Left lobe of liver (tissue), 2 donors: ENCODE data around the gene WLS. TPM values are rescaled to one million over a fixed set of nuclear protein-coding genes. Genes with fewer than 3 reads are reported as not detected.
A peak's percentile ranks its signal among the peaks of the same experiment; 100 is the strongest.

ENCODE experiments used
- ATAC-seq: fragments of 200-7000 bp; cut with Tn5 transposase; one replicate; pipeline ENCODE4 v1.9.1; 2020; ENCODE audit warnings: mild to moderate bottlenecking, moderate library complexity
- DNase-seq: peaks from one replicate; pipeline ENCODE4 v3.0.0-alpha.2; 2020; ENCODE audit warnings: low spot score
- total RNA-seq: library from RNA; stranded (reverse); gene quantifications from one replicate; pipeline ENCODE4 v1.2.1, GENCODE V29; 2021
- donor health status: DM: no; HTN: no; CAD: no; lungs with moderate emphysema.
- donor health status: DM: no; HTN: yes; CAD: no.

Gene WLS
- total RNA-seq, 1 donor from 2014 or later = 11.2 TPM

DNA sequence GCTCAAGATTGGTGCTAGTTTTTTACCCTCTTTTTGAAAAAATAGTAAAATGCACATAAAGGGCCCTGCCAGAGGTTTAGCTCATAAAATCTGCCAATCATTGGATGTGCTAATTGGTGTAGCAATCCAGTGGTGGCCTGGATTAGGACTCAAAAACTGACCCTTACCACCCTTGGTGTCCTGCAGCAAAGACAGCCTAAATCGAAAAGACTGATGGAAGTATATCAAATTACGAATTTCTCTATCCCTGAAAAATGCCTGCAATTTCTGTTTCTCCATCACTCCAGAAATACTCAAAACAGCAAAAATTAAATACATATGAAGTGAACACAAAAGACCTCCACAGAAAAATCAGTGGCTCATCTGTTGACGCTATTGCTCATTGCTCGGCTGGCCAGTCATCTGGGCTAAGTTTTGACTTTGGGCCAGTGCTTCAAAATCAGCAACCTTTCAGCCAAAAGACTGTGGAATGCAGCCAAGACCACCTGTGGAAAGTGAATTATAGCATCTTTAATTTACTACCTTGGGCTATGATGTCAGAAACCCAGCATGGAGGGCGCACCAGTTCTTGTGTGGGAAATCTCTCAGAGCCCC, 30.0 kb downstream of the WLS start:
- no peak for DNase-seq
- ATAC-seq = no peak

GRCh38 chr1:68201546-68202238, 30.6 kb downstream of the WLS start:
- ATAC-seq (no peak), DNase-seq (no peak)

DNA sequence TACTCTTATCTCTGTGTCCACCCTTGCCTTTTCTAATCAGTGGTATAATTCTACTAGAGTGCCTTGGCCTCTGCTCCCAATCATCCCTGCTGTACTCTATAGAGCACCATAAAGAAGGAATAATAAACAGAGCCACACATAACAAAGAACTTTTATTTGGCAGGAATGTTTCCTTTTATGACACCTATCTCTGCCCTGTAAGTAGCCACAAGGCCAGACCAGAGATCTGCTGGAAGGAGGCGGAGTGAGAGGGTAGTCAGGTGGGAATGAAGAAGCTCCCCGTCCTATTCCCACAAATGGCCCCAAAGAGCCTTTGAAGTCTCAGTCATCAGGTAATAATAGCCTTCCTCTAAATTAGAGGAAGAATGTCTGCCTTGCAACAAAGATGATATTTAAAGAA, 32.7 kb downstream of the WLS start:
- ATAC-seq = no peak

GRCh38 chr1:68198752-68199151, 33.6 kb downstream of the WLS start:
- DNase-seq = no peak

More for the DNA sequence above, 32.7 kb downstream of the WLS start:
- DNase-seq = no peak

DNA sequence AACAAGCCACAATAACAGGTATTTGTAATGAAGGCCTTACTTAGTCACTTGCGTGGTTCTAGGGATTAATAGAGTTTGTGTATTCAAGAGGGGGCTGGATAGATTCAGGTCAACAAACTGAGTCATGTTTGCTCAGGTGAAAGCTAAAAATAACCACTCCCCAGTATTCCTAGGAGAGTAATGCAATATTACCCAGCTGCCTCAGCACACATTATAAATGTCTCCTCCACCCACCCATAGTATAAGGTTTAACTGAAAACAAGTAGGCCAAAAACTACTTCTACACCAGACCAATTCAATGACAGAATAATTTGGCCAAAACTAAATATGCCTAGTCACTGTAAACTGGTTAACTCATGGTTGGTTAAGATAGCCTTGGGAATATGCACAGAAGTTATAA, 34.4 kb downstream of the WLS start:
- DNase-seq (no peak), ATAC-seq (peak; percentile 93)

More at GRCh38 chr1:68198752-68199151, 33.6 kb downstream of the WLS start:
- ATAC-seq = no peak

GRCh38 chr1:68197461-68197860, 34.9 kb downstream of the WLS start:
- DNase-seq = no peak
- peak; percentile 22 for ATAC-seq

DNA sequence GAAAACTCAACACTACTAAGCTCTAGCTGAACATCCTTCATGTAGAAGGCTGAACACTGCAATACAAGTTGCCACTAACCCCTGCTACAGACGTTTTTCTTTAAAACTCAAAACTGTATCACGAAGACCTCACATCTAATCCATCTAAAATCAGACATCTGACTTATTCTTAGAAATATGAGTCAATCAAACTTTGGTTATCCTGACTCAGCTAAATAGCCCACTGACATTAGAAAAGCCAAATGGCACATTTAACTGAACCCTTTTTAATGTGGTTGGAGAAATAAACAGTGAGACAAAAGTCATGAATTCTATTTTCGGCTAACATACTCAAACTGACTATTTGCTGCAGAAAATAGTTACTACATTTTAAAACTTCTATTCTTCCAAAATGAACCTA, 35.6 kb downstream of the WLS start:
- ATAC-seq = no peak
- no peak for DNase-seq

DNA sequence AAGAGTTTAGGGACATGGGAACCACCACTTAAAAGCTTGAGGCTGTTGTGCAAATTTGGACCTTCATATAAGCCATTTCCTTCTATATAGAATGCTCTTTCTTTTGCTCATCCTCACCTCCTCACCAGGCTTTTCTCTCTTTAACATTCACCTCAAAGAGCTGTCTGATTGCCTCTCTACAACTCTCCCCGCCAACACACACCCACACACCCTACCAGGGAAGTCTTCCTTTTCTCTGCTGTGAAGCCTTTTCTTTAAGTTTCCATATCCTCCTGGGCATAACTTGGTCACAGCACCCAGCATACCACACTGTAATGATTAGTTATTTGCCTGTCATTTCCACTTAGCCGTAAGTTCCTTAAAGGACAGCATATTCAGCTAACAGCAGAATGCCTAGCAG, 40.6 kb downstream of the WLS start:
- DNase-seq (no peak), ATAC-seq (no peak)

DNA sequence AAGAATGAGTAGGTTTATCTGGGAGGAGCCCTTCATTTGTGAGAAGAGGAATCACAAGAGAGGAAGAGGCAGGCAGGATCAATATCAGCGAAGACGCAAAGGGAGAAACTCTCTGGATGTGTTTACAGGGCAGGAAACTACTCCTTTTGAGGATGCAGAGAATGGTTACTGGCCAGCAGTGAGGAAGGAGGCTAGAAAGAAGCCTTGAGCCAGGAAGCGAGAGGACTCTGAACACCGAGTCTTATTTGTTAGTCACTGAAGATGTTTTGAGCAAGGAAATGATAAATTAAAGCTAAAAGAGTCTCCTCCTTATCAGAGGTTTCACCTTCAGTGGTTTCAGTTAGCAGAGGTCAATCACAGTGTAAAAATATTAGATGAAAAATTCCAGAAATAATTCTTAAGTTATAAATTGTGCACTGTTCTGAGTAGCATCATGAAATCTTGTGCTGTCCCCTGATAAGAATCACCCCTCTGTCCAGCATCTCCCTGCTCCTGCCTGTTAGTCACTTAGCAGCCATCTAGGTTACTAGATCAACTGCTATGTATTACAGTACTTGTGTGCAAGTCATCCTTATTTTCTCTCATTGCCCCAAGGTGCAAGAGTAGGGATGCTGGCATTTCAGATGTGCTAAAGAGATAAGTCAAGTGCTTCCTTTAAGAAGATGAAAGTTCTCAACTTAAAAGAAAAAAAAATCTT, 43.5 kb downstream of the WLS start:
- ATAC-seq = no peak

GRCh38 chr1:68188060-68188538, 44.2 kb downstream of the WLS start:
- ATAC-seq = no peak

More for the DNA sequence above, 43.5 kb downstream of the WLS start:
- DNase-seq = no peak

GRCh38 chr1:68185743-68186142, 46.6 kb downstream of the WLS start:
- ATAC-seq = no peak
- no peak for DNase-seq

More at GRCh38 chr1:68188060-68188538, 44.2 kb downstream of the WLS start:
- DNase-seq = no peak

GRCh38 chr1:68183895-68184294, 48.4 kb downstream of the WLS start:
- DNase-seq = no peak
- no peak for ATAC-seq

- ATAC-seq (no peak), DNase-seq (no peak)
Observed at GRCh38 chr1:68181165-68181556, 51.2 kb downstream of the WLS start.

DNA sequence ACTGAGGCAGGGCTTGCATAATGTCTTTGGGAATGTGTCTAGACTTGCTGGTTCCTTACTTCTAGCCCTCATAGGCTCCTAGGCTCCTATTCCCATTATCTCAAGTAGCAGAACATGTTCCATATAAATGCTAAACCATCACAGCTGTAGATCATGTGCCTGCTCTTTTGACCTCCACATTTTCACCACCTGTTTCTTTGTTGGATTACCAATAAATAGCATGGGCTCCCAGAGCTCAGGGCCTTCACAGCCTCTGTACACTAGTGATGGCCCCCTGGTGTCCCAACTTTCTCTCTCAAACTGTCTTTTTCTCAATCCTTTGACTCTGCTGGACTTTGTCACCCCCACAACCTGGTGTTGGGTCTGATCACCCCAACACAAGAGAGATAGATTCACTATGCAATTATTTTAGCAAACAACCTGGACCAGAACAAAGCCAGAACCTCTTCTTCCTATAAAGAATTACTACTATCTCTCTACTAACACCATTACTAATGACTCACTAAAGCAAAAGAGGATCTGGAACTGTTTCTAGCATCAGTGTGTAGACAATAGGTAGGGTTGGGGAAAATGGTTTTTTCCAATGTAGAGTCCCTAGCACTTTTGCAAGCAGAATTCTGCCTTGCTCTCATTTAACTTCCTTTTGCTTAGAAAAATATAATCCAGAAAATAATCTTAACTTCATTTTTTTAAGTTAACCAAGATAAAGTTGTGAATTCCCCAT, 51.7 kb downstream of the WLS start:
- ATAC-seq (no peak), DNase-seq (no peak)

DNA sequence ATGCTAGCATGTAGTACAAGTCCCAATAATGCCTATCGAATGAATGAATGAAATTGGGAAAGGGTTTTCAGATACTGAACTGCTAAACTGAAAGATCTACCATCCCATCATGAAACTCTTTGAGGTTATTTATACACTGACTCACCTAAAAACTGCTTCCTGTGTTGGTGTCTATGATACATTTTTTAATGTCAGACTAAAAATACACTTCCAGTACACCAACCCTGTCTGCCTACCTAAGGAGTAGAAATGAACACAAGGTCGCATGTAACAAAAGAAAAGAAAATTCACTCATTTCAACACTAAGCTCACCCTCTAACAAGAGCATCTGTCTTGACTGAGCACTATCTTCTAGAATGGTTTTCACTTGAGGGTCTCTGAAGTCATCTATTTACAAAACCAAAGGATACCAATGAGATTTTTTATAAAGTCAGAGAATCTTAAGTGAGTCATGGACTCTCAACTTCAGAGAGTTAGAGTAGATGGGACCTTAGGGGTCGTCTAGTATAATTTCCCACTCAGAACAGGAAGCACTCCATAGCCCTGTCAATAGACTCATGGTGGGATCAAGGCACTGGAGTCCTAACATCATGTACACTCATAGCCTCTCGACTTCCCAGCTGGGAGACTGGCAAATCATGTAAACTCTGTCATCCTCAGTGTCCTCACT, 53.4 kb downstream of the WLS start:
- ATAC-seq (no peak), DNase-seq (no peak)

GRCh38 chr1:68175621-68176398, 56.5 kb downstream of the WLS start:
- no peak for ATAC-seq

DNA sequence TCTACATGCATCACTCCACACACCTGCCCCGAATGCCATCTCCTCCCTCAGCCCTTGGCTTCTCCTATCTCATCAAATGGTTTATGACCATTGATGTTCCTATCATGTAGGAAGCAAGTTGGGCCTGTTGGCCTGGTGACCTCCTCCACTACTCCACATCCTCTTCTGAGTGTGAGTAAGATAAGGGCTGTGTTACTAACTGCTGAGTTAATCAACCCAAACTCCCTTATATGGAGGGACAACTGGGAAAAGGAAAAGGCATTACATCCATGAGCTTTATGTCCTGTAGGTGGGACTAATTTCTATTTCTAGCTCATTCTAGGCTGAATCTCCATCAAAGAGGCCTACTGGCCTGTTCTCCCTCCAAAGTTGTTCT, 57.6 kb downstream of the WLS start:
- ATAC-seq = no peak
- DNase-seq = no peak

More at GRCh38 chr1:68175621-68176398, 56.5 kb downstream of the WLS start:
- no peak for DNase-seq

DNA sequence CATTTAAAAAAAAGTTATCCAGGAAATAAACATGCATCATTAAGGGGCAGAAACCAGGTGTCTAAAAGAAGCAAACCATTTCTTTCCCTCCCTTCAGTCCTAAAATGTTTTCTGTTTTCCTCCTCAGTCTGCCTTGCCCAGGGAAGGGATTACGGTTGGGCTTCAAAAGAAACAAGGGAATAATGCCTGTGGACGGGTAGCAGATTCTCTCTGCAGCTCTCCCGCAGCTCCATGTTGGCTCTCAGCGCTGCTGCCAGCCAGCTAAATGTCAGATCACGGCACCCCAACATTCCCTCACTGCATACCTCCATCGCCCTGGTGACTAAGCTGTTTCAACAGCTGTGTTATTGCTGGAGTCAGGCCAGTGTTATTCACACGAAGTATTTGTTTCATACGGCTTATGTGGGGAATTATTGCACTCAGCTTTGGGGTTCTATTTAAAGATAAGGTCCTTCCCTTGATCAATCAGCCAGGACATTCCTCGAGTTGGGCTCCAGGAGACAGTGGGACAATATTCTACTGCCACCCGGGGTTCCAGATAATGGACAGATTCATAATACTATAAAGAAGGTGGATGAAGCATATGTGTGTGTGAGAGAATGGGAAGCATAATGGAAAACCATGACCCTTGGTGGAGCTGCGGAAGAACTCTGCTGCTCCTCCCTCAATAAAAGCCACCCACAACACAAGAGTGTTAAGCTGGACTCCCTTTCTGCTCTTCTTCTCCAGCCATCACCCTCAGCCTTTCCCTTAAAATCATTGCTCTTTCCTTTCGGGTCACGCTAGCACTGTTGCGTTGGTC, 58.2 kb downstream of the WLS start:
- ATAC-seq (peak; percentile 34), DNase-seq (no peak)

GRCh38 chr1:68173283-68173935, 58.9 kb downstream of the WLS start:
- peak; percentile 85 for ATAC-seq
- DNase-seq = no peak
